ENCODE measurements around the gene TTC29.
"Not testable (repeated sequence)": the region's sequence is repeated elsewhere in the genome, so short reads cannot be mapped to it uniquely, and the experiment has no call there.

TTC29 gene

DNA sequence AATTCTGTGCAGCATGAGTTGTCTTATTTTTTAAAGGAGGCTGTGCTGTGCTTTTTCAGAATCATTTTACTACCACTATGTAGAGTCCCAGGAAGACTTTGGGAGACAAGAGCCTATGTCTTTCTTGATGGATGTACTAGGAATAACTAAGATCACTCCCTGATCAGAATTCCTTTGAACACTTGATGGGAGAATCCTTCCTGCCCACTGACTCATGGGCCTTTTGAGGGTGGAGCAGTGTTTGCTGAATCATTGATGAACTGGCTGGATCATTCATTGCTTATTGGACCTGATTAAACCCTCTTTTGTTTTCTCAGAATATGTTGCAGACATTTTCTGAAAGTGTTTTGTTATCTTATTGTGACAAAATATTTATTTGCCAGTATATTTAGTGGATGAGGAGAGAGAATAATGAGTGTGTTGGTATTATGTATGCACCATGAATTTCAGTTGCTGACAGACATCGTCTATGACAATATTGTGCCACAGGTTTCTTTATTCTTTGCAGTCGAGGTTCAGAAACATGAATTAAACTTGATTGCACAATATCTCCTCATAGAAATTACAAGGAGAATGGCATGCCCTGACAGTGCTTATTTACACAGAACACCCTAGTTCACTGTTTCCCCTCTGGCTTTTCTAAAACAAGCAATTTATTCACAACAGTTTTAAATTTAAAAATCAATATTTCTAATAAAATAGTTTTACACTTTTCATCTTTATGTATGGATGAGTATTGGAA lies 270.7 kb downstream of the TTC29 start:
- no peak for DNase-seq

GRCh38 chr4:146663968-146664311 lies 281.7 kb downstream of the TTC29 start:
- DNase-seq: not testable (repeated sequence)

GRCh38 chr4:146661367-146661766 lies 284.3 kb downstream of the TTC29 start:
- no peak for DNase-seq

Measured in T-helper 1 cell (primary cell).